GM23248 (cell line): ENCODE measurements around the gene ABHD2.

Source experiments
- EZH2 ChIP-seq: fragments of 200-600 bp; sonication (generic); IDR thresholded peaks from 2 replicates; pipeline ENCODE4 v1.6.1; 2018; ENCODE audit warnings: antibody characterized with exemption, mild to moderate bottlenecking; ENCODE audit not compliant: insufficient read depth, poor library complexity, severe bottlenecking
- EZH2phosphoT487 ChIP-seq: fragments of 200-600 bp; sonication (generic); IDR thresholded peaks from 2 replicates; pipeline ENCODE4 v1.6.1; 2018; ENCODE audit warnings: antibody characterized with exemption, moderate library complexity, mild to moderate bottlenecking, low read depth; ENCODE audit not compliant: insufficient read depth

GRCh38 chr15:89157918-89158564 is 69.8 kb downstream of the ABHD2 start:
- TF ChIP-seq EZH2phosphoT487: no peak
- TF ChIP-seq EZH2: no peak
